Activated CD8-positive, alpha-beta T cell treated with anti-CD3 and anti-CD28 coated beads, Interleukin-2, amount 10 ng/mL, durations not matched to agents 7 days and 5 days (primary cell): ENCODE results near the gene ZFYVE21. TPM values are rescaled to one million over a fixed set of nuclear protein-coding genes. Genes with fewer than 3 reads are reported as not detected.

Source experiments
- ATAC-seq: fragments of 150-1000 bp; cut with Tn5 transposase; one replicate; pipeline ENCODE4 v1.10.0; 2021; ENCODE audit warnings: moderate library complexity
- CTCF ChIA-PET: fragments of 350-600 bp; sonication (Branson Sonifier 250); formaldehyde crosslinking; loops from one replicate; lab custom pipeline; 2021; ENCODE audit warnings: antibody characterized with exemption; lab: Charles Lee
- POLR2A ChIA-PET: fragments of 350-600 bp; sonication (Branson Sonifier 250); formaldehyde crosslinking; loops from one replicate; lab custom pipeline; 2021; ENCODE audit warnings: antibody characterized with exemption; lab: Charles Lee
- DNase-seq: peaks from one replicate; pipeline ENCODE4 v3.0.0-alpha.2; 2020
- H3K27ac Mint-ChIP-seq: one replicate; pipeline ENCODE4 v1.8.0; 2021; ENCODE audit warnings: mild to moderate bottlenecking, mixed read lengths
- H3K27me3 Mint-ChIP-seq: one replicate; pipeline ENCODE4 v1.8.0; 2021; ENCODE audit warnings: low read depth, mixed read lengths
- H3K36me3 Mint-ChIP-seq: one replicate; pipeline ENCODE4 v1.8.0; 2021; ENCODE audit warnings: low read depth, mixed read lengths
- H3K4me1 Mint-ChIP-seq: one replicate; pipeline ENCODE4 v1.8.0; 2021; ENCODE audit warnings: low read depth, mixed read lengths
- H3K4me3 Mint-ChIP-seq: one replicate; pipeline ENCODE4 v1.8.0; 2021; ENCODE audit warnings: mild to moderate bottlenecking, mixed read lengths
- H3K9me3 Mint-ChIP-seq: one replicate; pipeline ENCODE4 v1.8.0; 2022; ENCODE audit warnings: mixed read lengths; ENCODE audit not compliant: insufficient read depth
- total RNA-seq, 2 experiments: library from RNA; stranded (reverse); gene quantifications; one replicate each; pipeline ENCODE4 v1.2.3, GENCODE V29; 2021

Gene ZFYVE21
- total RNA-seq, 2 experiments from 2014 or later, result 16.7 to 17.4 TPM

- CTCF ChIA-PET, result no interaction called here
- Mint-ChIP-seq H3K27me3 (no peaks in the 10 kb centered on the region), H3K27ac (no peak overlapping the region), H3K9me3 (no peaks in the 10 kb centered on the region), H3K4me3 (no peak overlapping the region), H3K36me3 (peaks cover 40% of the 10 kb centered on the region), H3K4me1 (peaks cover 11% of the 10 kb centered on the region)
- ATAC-seq, result no peak
- POLR2A ChIA-PET, result interaction anchor here (0.5 to 0.6 kb wide), 2 partner anchors 12 to 70 kb away, joined by 3 to 4 read pairs; no protein-coding TSS in a partner anchor
- DNase-seq, result no peak
Observed at GRCh38 chr14:103700753-103701490, 14.7 kb upstream of the ZFYVE21 start.

GRCh38 chr14:103702095-103702494 is 13.5 kb upstream of the ZFYVE21 start:
- ATAC-seq (no peak), DNase-seq (no peak)
- Mint-ChIP-seq H3K27me3 (no peaks in the 10 kb centered on the region), H3K4me1 (peaks cover 11% of the 10 kb centered on the region), H3K27ac (no peak overlapping the region), H3K9me3 (no peaks in the 10 kb centered on the region), H3K4me3 (no peak overlapping the region), H3K36me3 (peaks cover 37% of the 10 kb centered on the region)
- ChIA-PET POLR2A (no interaction called here), CTCF (no interaction called here)

- Mint-ChIP-seq H3K27me3 (no peaks in the 10 kb centered on the region), H3K9me3 (no peaks in the 10 kb centered on the region), H3K36me3 (peaks cover 34% of the 10 kb centered on the region), H3K4me3 (no peak overlapping the region), H3K27ac (no peak overlapping the region), H3K4me1 (peaks cover 11% of the 10 kb centered on the region)
- POLR2A ChIA-PET, result no interaction called here
- CTCF ChIA-PET, result no interaction called here
- ATAC-seq (no peak), DNase-seq (no peak)
Observed at GRCh38 chr14:103702497-103703432, 12.8 kb upstream of the ZFYVE21 start.

GRCh38 chr14:103703433-103704385 is 11.9 kb upstream of the ZFYVE21 start:
- CTCF ChIA-PET, result no interaction called here

GRCh38 chr14:103704708-103705107 is 10.9 kb upstream of the ZFYVE21 start:
- Mint-ChIP-seq H3K27ac (no peak overlapping the region), H3K4me1 (peaks cover 11% of the 10 kb centered on the region), H3K27me3 (no peaks in the 10 kb centered on the region), H3K4me3 (no peak overlapping the region), H3K9me3 (no peaks in the 10 kb centered on the region), H3K36me3 (peaks cover 42% of the 10 kb centered on the region)
- CTCF ChIA-PET, result no interaction called here
- no peak for DNase-seq
- POLR2A ChIA-PET, result interaction anchor here (1.9 kb wide), 1 partner anchor 10 kb away, joined by 8 read pairs; the partner anchor contains the start of genes XRCC3 and ZFYVE21
- ATAC-seq, result no peak

More at GRCh38 chr14:103703433-103704385, 11.9 kb upstream of the ZFYVE21 start:
- peaks cover 11% of the 10 kb centered on the region for H3K4me1 Mint-ChIP-seq
- peak overlapping the region; percentile 10 for H3K27ac Mint-ChIP-seq
- POLR2A ChIA-PET, result no interaction called here
- no peaks in the 10 kb centered on the region for H3K27me3 Mint-ChIP-seq
- no peak overlapping the region for H3K4me3 Mint-ChIP-seq
- ATAC-seq (no peak), DNase-seq (no peak)
- no peaks in the 10 kb centered on the region for H3K9me3 Mint-ChIP-seq
- H3K36me3 Mint-ChIP-seq, result peaks cover 38% of the 10 kb centered on the region

GRCh38 chr14:103705118-103705503 is 10.5 kb upstream of the ZFYVE21 start:
- Mint-ChIP-seq H3K36me3 (peaks cover 42% of the 10 kb centered on the region), H3K27me3 (no peaks in the 10 kb centered on the region), H3K27ac (no peak overlapping the region)

GRCh38 chr14:103705504-103706284 is 9.9 kb upstream of the ZFYVE21 start:
- Mint-ChIP-seq H3K27me3 (no peaks in the 10 kb centered on the region), H3K4me1 (peaks cover 11% of the 10 kb centered on the region), H3K9me3 (no peaks in the 10 kb centered on the region), H3K27ac (no peak overlapping the region), H3K36me3 (peaks cover 43% of the 10 kb centered on the region), H3K4me3 (no peak overlapping the region)
- ChIA-PET CTCF (no interaction called here), POLR2A (interaction anchor here (0.8 to 1.9 kb wide), 2 partner anchors 9 to 21 kb away, joined by 3 to 8 read pairs; partner anchors contain the start of genes XRCC3 and ZFYVE21)
- DNase-seq (no peak), ATAC-seq (no peak)

More at GRCh38 chr14:103705118-103705503, 10.5 kb upstream of the ZFYVE21 start:
- no peak overlapping the region for H3K4me3 Mint-ChIP-seq
- H3K9me3 Mint-ChIP-seq, result no peaks in the 10 kb centered on the region
- DNase-seq, result no peak
- POLR2A ChIA-PET, result interaction anchor here (1.9 kb wide), 1 partner anchor 10 kb away, joined by 8 read pairs; the partner anchor contains the start of genes XRCC3 and ZFYVE21
- no peak for ATAC-seq
- peaks cover 11% of the 10 kb centered on the region for H3K4me1 Mint-ChIP-seq
- CTCF ChIA-PET, result no interaction called here

GRCh38 chr14:103706551-103707328 is 8.9 kb upstream of the ZFYVE21 start:
- Mint-ChIP-seq H3K27ac (no peak overlapping the region), H3K4me1 (peaks cover 15% of the 10 kb centered on the region), H3K27me3 (no peaks in the 10 kb centered on the region), H3K9me3 (no peaks in the 10 kb centered on the region), H3K36me3 (peaks cover 47% of the 10 kb centered on the region), H3K4me3 (no peak overlapping the region)
- CTCF ChIA-PET, result interaction anchor here (0.6 kb wide), 1 partner anchor 166 kb away, joined by 3 read pairs; no protein-coding TSS in a partner anchor
- ATAC-seq (no peak), DNase-seq (no peak)
- POLR2A ChIA-PET, result interaction anchor here (0.8 to 1.9 kb wide), 2 partner anchors 8 to 22 kb away, joined by 3 to 8 read pairs; partner anchors contain the start of genes XRCC3 and ZFYVE21

GRCh38 chr14:103707329-103708263 is 8.0 kb upstream of the ZFYVE21 start:
- peaks cover 47% of the 10 kb centered on the region for H3K36me3 Mint-ChIP-seq
- H3K9me3 Mint-ChIP-seq, result no peaks in the 10 kb centered on the region
- H3K4me3 Mint-ChIP-seq, result no peak overlapping the region
- H3K27me3 Mint-ChIP-seq, result no peaks in the 10 kb centered on the region
- ATAC-seq (no peak), DNase-seq (no peak)
- H3K4me1 Mint-ChIP-seq, result peaks cover 24% of the 10 kb centered on the region
- CTCF ChIA-PET, result no interaction called here
- H3K27ac Mint-ChIP-seq, result peak overlapping the region; percentile 43
- POLR2A ChIA-PET, result no interaction called here
